Measurements from ENCODE around the gene TEX30.

Gene TEX30

DNA sequence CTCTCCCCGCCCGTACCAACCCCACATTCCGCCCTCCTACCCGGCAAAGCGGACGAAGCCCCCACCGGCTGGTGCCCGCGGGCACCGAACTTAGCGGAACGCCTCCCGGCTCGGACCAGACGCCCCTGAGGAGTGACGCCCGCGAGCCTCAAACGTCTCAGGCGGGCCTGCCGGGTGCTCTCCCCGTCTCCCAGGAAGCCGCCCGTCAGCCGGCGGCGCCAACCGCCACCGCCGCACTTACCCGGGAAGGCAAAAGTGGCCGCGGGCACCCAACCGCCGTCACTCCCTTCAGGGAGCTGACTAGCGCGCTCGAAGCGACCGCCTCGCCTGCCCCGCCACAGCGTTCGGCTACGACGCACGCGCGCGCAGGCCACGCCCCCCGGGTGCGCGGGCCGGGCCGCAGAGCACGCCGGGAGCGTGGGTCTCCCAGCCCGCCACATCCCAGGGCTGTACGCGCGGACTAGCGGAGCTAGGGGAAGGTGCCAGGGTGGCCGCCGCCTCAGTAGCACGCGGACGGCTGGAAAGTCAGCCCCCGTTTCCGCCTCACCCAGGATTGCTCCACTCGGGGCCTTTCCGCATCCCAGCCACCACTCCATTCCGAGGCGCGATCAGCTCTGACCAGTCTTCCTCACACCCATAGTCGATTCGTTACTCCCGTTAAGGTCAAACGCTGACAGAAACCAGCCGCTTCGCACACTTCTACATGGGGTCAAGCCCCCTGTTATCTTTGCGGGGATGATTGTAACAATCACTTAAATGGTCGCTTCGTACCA is at the start of gene TEX30:
Gene TEX30 (minus strand): TSS at position 346 of the 773 bp plus-strand sequence. CDS start 3,760 bp downstream, outside the sequence.
- Histone ChIP-seq H3K4me1 (ENCODE audit: control insufficient read depth, insufficient read depth, low read length) (no peaks in the 10 kb centered on the region), H3K9ac (ENCODE audit: low read depth, low read length) (peak within 1 kb of the TSS; percentile 69), H3K9me3 (ENCODE audit: control insufficient read depth, insufficient read depth, low read length) (no peaks in the 10 kb centered on the region), H3K4me3 (ENCODE audit: low read depth, low read length) (peak within 1 kb of the TSS; percentile 87), H3K36me3 (ENCODE audit: control insufficient read depth, insufficient read depth, low read length) (no peaks in the 10 kb centered on the region), H3K27ac (ENCODE audit: low read depth, low read length) (peak within 1 kb of the TSS; percentile 28), H3K27me3 (ENCODE audit: control insufficient read depth, insufficient read depth, low read length) (peaks cover 21% of the 10 kb centered on the region)

GRCh38 chr13:102817907-102818306 is 44.3 kb upstream of the TEX30 start:
- peaks cover 6% of the 10 kb centered on the region; the same call in 1 of the 2 replicates for H3K36me3 ChIP-seq (ENCODE audit: control insufficient read depth, insufficient read depth, low read length)

GRCh38 chr13:102817241-102817640 is 43.7 kb upstream of the TEX30 start:
- no peaks in the 10 kb centered on the region for H3K9me3 ChIP-seq (ENCODE audit: control insufficient read depth, insufficient read depth, low read length)
- H3K9ac ChIP-seq (ENCODE audit: low read depth, low read length), result no peak overlapping the region
- H3K27ac ChIP-seq (ENCODE audit: low read depth, low read length), result no peak overlapping the region
- no peaks in the 10 kb centered on the region for H3K4me1 ChIP-seq (ENCODE audit: control insufficient read depth, insufficient read depth, low read length)
- H3K36me3 ChIP-seq (ENCODE audit: control insufficient read depth, insufficient read depth, low read length), result peaks cover 4% of the 10 kb centered on the region; the same call in 1 of the 2 replicates
- H3K27me3 ChIP-seq (ENCODE audit: control insufficient read depth, insufficient read depth, low read length), result no peaks in the 10 kb centered on the region
- H3K4me3 ChIP-seq (ENCODE audit: low read depth, low read length), result no peak overlapping the region

More at GRCh38 chr13:102817907-102818306, 44.3 kb upstream of the TEX30 start:
- no peaks in the 10 kb centered on the region for H3K4me1 ChIP-seq (ENCODE audit: control insufficient read depth, insufficient read depth, low read length)
- no peak overlapping the region for H3K9ac ChIP-seq (ENCODE audit: low read depth, low read length)
- H3K4me3 ChIP-seq (ENCODE audit: low read depth, low read length), result no peak overlapping the region
- no peaks in the 10 kb centered on the region for H3K9me3 ChIP-seq (ENCODE audit: control insufficient read depth, insufficient read depth, low read length)
- H3K27ac ChIP-seq (ENCODE audit: low read depth, low read length), result no peak overlapping the region
- no peaks in the 10 kb centered on the region for H3K27me3 ChIP-seq (ENCODE audit: control insufficient read depth, insufficient read depth, low read length)

DNA sequence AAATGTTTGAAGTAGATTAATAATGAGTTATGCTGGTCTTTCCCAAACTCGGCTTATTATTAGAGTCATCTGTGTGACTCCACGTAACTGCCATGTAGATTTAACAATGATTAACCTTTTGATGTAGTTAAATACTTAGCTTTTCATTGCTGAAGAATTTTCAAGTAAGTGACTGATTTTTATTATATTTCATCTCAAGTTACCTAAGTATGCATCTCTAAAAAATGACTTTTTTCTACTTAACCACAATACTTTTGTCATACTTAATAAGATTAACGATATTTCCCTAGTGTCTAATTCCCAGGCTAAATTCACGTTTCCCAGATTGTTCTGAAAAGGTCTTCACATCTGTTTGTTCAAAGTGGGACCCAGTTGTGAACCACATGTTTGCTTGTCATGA is 43.1 kb upstream of the TEX30 start:
- H3K27ac ChIP-seq (ENCODE audit: low read depth, low read length), result no peak overlapping the region
- H3K4me1 ChIP-seq (ENCODE audit: control insufficient read depth, insufficient read depth, low read length), result no peaks in the 10 kb centered on the region
- no peaks in the 10 kb centered on the region for H3K9me3 ChIP-seq (ENCODE audit: control insufficient read depth, insufficient read depth, low read length)
- H3K9ac ChIP-seq (ENCODE audit: low read depth, low read length), result no peak overlapping the region
- no peak overlapping the region for H3K4me3 ChIP-seq (ENCODE audit: low read depth, low read length)
- H3K27me3 ChIP-seq (ENCODE audit: control insufficient read depth, insufficient read depth, low read length), result no peaks in the 10 kb centered on the region
- no peaks in the 10 kb centered on the region for H3K36me3 ChIP-seq (ENCODE audit: control insufficient read depth, insufficient read depth, low read length)

GRCh38 chr13:102815788-102816187 is 42.2 kb upstream of the TEX30 start:
- no peaks in the 10 kb centered on the region for H3K36me3 ChIP-seq (ENCODE audit: control insufficient read depth, insufficient read depth, low read length)
- H3K4me3 ChIP-seq (ENCODE audit: low read depth, low read length), result no peak overlapping the region
- no peaks in the 10 kb centered on the region for H3K9me3 ChIP-seq (ENCODE audit: control insufficient read depth, insufficient read depth, low read length)
- H3K9ac ChIP-seq (ENCODE audit: low read depth, low read length), result no peak overlapping the region
- H3K27me3 ChIP-seq (ENCODE audit: control insufficient read depth, insufficient read depth, low read length), result no peaks in the 10 kb centered on the region
- H3K27ac ChIP-seq (ENCODE audit: low read depth, low read length), result no peak overlapping the region
- no peaks in the 10 kb centered on the region for H3K4me1 ChIP-seq (ENCODE audit: control insufficient read depth, insufficient read depth, low read length)

GRCh38 chr13:102814793-102815192 is 41.2 kb upstream of the TEX30 start:
- Histone ChIP-seq H3K27ac (ENCODE audit: low read depth, low read length) (no peak overlapping the region), H3K4me1 (ENCODE audit: control insufficient read depth, insufficient read depth, low read length) (no peaks in the 10 kb centered on the region), H3K9ac (ENCODE audit: low read depth, low read length) (no peak overlapping the region), H3K36me3 (ENCODE audit: control insufficient read depth, insufficient read depth, low read length) (no peaks in the 10 kb centered on the region), H3K27me3 (ENCODE audit: control insufficient read depth, insufficient read depth, low read length) (no peaks in the 10 kb centered on the region), H3K4me3 (ENCODE audit: low read depth, low read length) (no peak overlapping the region), H3K9me3 (ENCODE audit: control insufficient read depth, insufficient read depth, low read length) (no peaks in the 10 kb centered on the region)

GRCh38 chr13:102814025-102814607 is 40.5 kb upstream of the TEX30 start:
- Histone ChIP-seq H3K9me3 (ENCODE audit: control insufficient read depth, insufficient read depth, low read length) (no peaks in the 10 kb centered on the region), H3K4me3 (ENCODE audit: low read depth, low read length) (no peak overlapping the region), H3K27me3 (ENCODE audit: control insufficient read depth, insufficient read depth, low read length) (no peaks in the 10 kb centered on the region), H3K27ac (ENCODE audit: low read depth, low read length) (no peak overlapping the region), H3K36me3 (ENCODE audit: control insufficient read depth, insufficient read depth, low read length) (no peaks in the 10 kb centered on the region), H3K4me1 (ENCODE audit: control insufficient read depth, insufficient read depth, low read length) (no peaks in the 10 kb centered on the region), H3K9ac (ENCODE audit: low read depth, low read length) (no peak overlapping the region)

GRCh38 chr13:102812611-102813287 is 39.2 kb upstream of the TEX30 start:
- no peaks in the 10 kb centered on the region for H3K36me3 ChIP-seq (ENCODE audit: control insufficient read depth, insufficient read depth, low read length)

DNA sequence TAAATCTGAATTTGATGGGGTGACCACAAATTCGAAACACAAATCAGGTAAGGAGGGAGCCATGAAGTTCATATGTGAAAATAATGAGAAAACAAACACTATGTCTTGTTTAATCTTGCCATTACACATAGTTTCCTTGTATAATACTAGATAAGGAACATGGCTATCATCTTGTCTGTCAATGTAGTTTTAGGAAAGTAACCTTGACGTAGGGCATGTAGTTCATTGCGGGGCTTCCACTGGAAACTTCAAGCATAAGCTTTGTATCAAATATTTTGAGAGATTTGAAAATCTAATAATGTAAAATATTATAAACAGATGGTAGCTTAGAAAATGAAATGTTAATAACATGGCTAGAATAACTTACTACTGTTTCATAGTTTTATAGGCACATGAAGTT is 34.1 kb upstream of the TEX30 start:
- H3K4me3 ChIP-seq (ENCODE audit: low read depth, low read length), result no peak overlapping the region
- no peak overlapping the region for H3K9ac ChIP-seq (ENCODE audit: low read depth, low read length)
- no peak overlapping the region for H3K27ac ChIP-seq (ENCODE audit: low read depth, low read length)
- no peaks in the 10 kb centered on the region for H3K27me3 ChIP-seq (ENCODE audit: control insufficient read depth, insufficient read depth, low read length)
- H3K36me3 ChIP-seq (ENCODE audit: control insufficient read depth, insufficient read depth, low read length), result no peaks in the 10 kb centered on the region
- no peaks in the 10 kb centered on the region for H3K4me1 ChIP-seq (ENCODE audit: control insufficient read depth, insufficient read depth, low read length)
- H3K9me3 ChIP-seq (ENCODE audit: control insufficient read depth, insufficient read depth, low read length), result no peaks in the 10 kb centered on the region

More at GRCh38 chr13:102812611-102813287, 39.2 kb upstream of the TEX30 start:
- Histone ChIP-seq H3K27ac (ENCODE audit: low read depth, low read length) (no peak overlapping the region), H3K4me3 (ENCODE audit: low read depth, low read length) (no peak overlapping the region), H3K27me3 (ENCODE audit: control insufficient read depth, insufficient read depth, low read length) (no peaks in the 10 kb centered on the region), H3K9ac (ENCODE audit: low read depth, low read length) (no peak overlapping the region), H3K9me3 (ENCODE audit: control insufficient read depth, insufficient read depth, low read length) (no peaks in the 10 kb centered on the region), H3K4me1 (ENCODE audit: control insufficient read depth, insufficient read depth, low read length) (no peaks in the 10 kb centered on the region)

DNA sequence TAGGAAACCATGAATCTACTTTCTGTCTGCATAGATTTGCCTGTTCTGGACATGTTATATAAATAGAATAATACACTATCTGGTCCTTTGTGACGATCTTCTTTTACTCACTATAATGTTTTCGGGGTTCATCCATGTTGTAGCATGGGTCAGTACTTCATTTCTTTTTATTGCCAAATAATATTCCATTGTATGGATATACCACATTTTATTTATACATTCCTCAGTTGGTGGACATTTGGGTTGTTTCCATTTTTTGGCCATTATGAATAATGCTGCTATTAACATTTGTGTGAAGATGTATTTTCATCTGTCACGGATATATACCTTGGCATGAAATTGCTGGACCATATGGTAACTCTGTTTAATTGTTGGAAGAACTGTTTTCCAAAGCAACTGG is 32.1 kb upstream of the TEX30 start:
- Histone ChIP-seq H3K36me3 (ENCODE audit: control insufficient read depth, insufficient read depth, low read length) (no peaks in the 10 kb centered on the region), H3K9me3 (ENCODE audit: control insufficient read depth, insufficient read depth, low read length) (no peaks in the 10 kb centered on the region), H3K27ac (ENCODE audit: low read depth, low read length) (no peak overlapping the region), H3K9ac (ENCODE audit: low read depth, low read length) (no peak overlapping the region), H3K4me3 (ENCODE audit: low read depth, low read length) (no peak overlapping the region), H3K27me3 (ENCODE audit: control insufficient read depth, insufficient read depth, low read length) (peaks cover 5% of the 10 kb centered on the region), H3K4me1 (ENCODE audit: control insufficient read depth, insufficient read depth, low read length) (0 out of 2 replicates have a peak, but pooled peaks cover 3% of the 10 kb centered on the region)
